GM19025 (cell line): ENCODE measurements around the gene OR2A5.
"Not testable (repeated sequence)": the region's sequence is repeated elsewhere in the genome, so short reads cannot be mapped to it uniquely, and the experiment has no call there.

Experiments used
- ATAC-seq: cut with Tn5 transposase; IDR thresholded peaks from one replicate; pipeline ENCODE4 v1.9.1; 2021; ENCODE audit warnings: mild to moderate bottlenecking, low read depth, moderate library complexity; ENCODE audit not compliant: unreplicated experiment

The OR2A5 gene, protein sequence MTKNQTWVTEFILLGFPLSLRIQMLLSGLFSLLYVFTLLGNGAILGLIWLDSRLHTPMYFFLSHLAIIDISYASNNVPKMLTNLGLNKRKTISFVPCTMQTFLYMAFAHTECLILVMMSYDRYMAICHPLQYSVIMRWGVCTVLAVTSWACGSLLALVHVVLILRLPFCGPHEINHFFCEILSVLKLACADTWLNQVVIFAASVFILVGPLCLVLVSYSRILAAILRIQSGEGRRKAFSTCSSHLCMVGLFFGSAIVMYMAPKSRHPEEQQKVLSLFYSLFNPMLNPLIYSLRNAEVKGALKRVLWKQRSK

DNA sequence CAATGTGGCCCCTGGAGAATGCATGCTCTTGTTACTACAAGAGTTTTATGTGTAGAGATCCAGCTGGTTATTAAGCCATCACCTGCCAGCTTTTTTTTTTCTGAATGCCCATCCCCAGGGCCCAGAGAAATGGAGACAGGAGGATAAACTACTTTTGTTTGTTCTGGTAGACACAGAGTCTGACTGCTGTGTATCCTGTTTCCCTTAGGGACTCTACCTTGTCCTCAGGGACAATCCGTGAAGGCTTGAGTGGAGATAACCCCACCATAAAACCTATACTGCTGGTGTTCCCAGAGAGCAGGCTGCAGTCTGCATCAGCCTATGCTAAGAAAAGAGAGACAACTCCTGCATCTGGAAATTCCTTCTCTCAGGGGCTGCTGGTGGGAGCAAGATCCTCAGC lies at the start of gene OR2A5:
Gene OR2A5 (plus strand): TSS at position 301 of the 400 bp plus-strand sequence. CDS start 1,454 bp downstream, outside the sequence.
- ATAC-seq, result no peak

GRCh38 chr7:144000020-144000419 lies 48.7 kb upstream of the OR2A5 start, which contains the start of gene OR6B1:
Gene OR6B1 (plus strand): TSS chr7:144000320. CDS start chr7:144003997, 3,677 bp downstream.
- ATAC-seq, result no peak

DNA sequence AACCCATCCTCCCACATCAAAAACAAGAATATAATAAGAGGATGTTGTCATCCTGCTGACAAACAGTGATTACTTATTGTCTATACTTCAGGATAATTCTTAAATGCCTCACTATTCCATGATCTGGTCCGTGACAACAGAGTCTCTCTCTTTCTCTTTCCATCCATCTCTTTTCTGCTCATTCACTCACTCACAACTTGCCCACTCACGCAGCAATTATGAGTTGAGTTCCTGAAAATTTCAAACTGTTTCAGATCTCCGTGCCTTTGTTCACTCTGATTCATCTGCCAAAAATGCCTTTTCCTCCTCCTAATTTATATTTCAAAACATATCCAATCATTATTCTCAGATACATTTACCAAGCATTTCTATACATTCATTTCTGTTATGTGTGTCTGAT lies 47.2 kb upstream of the OR2A5 start:
- no peak for ATAC-seq

GRCh38 chr7:144004703-144005102 lies 44.0 kb upstream of the OR2A5 start:
- ATAC-seq, result no peak

GRCh38 chr7:144006029-144006691 lies 42.6 kb upstream of the OR2A5 start:
- no peak for ATAC-seq

DNA sequence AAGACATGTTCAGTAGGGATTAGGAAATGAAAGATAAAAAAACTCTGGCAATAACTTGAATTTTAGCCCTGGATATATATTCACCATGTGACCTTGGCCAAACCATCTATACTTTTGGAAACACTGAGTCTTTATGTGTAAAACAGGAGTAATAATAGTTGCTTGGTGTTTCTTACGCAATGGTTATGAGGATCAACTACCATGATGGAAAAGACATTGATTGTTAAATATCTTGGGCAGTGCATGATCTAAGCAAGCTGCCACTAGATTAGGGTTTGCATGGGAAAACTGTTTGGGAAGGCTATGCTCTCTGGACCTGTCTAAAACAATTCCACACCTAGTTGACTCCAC lies 42.1 kb upstream of the OR2A5 start:
- no peak for ATAC-seq

DNA sequence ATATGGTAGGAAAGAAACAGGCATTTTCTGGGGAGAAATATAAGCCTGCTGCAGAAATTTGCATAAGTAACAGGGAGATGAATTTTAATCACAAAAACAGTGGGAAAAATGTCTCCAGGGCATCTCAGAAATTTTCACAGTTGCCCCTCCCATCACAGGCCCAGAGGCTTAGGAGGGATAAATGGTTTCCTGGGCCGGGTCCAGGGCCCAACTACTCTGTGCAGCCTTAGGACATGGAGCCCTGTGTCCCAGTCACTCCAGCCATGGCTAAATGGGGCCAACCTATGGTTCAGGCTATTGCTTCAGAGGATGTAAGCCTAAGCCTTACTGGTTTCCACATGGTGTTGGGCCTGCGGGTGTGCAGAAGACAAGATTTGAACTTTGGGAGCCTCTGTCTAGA lies 39.4 kb upstream of the OR2A5 start:
- ATAC-seq, result no peak

- not testable (repeated sequence) for ATAC-seq
Observed at GRCh38 chr7:144010061-144010460, 38.7 kb upstream of the OR2A5 start.

GRCh38 chr7:144010821-144011220 lies 37.9 kb upstream of the OR2A5 start:
- not testable (repeated sequence) for ATAC-seq

GRCh38 chr7:144011458-144012230 lies 37.1 kb upstream of the OR2A5 start:
- ATAC-seq, result no peak

GRCh38 chr7:144018065-144018464 lies 30.7 kb upstream of the OR2A5 start:
- no peak for ATAC-seq

- no peak for ATAC-seq
Observed at GRCh38 chr7:144019457-144019856, 29.3 kb upstream of the OR2A5 start.

DNA sequence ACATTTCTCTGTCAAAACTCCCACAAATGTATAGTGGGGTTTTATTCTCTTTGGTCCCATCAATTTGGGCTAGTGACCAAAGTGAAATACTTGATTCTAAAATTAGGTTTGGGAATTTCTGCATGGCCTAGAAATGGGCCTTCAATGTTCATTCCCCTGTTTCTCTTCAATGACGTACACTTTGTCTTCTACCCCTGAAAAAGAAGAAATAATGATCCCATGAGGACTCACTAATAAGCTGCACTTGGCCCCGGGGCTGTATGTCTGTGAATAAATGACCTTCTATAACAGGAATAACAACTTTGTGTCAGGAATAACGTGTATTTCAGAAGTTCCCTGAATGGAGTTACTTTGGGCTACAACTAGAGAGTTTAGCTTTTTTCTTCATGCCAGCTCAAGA lies 28.4 kb upstream of the OR2A5 start:
- ATAC-seq, result no peak

DNA sequence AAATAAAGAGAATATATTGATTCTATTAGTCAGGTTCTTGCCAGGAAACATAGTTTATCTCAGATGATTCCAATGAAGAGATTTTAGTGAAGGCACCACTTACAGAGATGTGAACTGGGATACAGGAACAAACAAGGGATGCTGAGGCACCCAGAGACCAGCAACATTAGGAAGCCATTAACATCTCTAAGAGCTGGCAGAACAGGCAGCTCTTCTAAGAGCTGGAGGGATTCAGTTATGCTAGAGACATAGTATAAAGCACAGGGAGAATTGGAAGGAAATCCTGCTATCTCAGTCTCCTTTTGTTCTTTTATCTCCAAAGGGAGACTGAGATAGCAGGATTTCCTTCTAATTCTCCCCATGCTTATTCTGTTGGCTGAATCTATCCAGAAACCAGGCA lies 26.6 kb upstream of the OR2A5 start:
- ATAC-seq, result no peak

- ATAC-seq, result no peak
Observed at GRCh38 chr7:144023171-144023827, 25.4 kb upstream of the OR2A5 start.

- ATAC-seq, result no peak
Observed at GRCh38 chr7:144024213-144024612, 24.5 kb upstream of the OR2A5 start.

- ATAC-seq, result no peak
Observed at GRCh38 chr7:144026203-144026883, 22.4 kb upstream of the OR2A5 start.

- ATAC-seq, result no peak
Observed at GRCh38 chr7:144027070-144027469, 21.7 kb upstream of the OR2A5 start.

DNA sequence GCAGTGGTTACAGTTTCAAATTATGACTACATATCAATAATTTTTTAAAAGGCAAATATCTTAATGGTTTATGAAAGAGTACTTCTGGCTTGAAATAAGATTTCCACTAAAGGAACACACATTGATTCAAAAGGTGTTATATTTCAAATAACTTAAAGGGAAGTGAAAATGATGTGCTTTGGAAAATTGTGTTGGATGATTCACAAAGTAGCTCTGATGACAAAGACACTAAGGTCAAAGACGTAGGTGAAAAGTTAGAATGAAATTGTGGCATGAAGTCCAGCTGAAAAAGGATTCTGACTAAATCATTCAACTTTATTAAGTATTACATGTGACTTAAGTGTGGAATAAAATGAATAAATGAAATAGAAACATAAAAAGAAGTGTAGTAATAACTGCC lies 20.8 kb upstream of the OR2A5 start:
- ATAC-seq, result no peak

DNA sequence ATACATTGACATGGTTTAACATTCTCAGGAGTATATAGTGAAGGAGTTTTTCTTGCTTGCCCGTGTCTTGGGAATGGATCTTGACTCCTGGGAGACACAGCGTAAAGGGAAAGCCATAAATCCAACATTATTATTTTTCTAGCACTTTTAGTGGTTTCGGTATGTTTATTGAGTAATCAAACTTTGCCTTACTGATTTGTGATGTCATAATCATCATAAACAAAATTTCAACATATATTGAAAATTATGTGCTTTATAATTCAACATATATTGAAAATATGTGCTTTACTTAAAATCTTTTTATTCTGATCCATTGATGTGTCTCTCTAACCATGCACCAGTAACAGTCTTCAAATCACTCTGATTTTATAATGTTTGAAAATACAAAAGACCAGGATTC lies 20.2 kb upstream of the OR2A5 start:
- no peak for ATAC-seq
